Ectodermal cell (in vitro differentiated cells): ENCODE data around the gene SDHB.
A peak's percentile ranks its signal among the peaks of the same experiment; 100 is the strongest.

ENCODE experiments used
- H3K27ac ChIP-seq: 2 replicates; pipeline ENCODE4 v1.7.0; 2013; ENCODE audit warnings: mild to moderate bottlenecking, low read depth, low read length; ENCODE audit not compliant: insufficient read depth, poor library complexity, severe bottlenecking
- H3K27me3 ChIP-seq: 2 replicates; pipeline ENCODE4 v1.7.0; 2013; ENCODE audit warnings: mild to moderate bottlenecking, low read length; ENCODE audit not compliant: insufficient read depth, control insufficient read depth, poor library complexity, severe bottlenecking
- H3K36me3 ChIP-seq: one replicate; pipeline ENCODE4 v1.7.0; 2013; ENCODE audit warnings: low read length; ENCODE audit not compliant: control insufficient read depth, insufficient read depth
- H3K4me1 ChIP-seq: one replicate; pipeline ENCODE4 v1.7.0; 2013; ENCODE audit warnings: low read length; ENCODE audit not compliant: control insufficient read depth, insufficient read depth
- H3K4me3 ChIP-seq: 2 replicates; pipeline ENCODE4 v1.7.0; 2013; ENCODE audit warnings: low read depth, low read length, control low read depth; ENCODE audit not compliant: insufficient read depth
- H3K9me3 ChIP-seq: 2 replicates; pipeline ENCODE4 v1.7.0; 2013; ENCODE audit warnings: mild to moderate bottlenecking, low read length, moderate library complexity; ENCODE audit not compliant: control insufficient read depth
- WGBS, 2 experiments: methylation state at CpG; one replicate each; pipeline ENCODE4 v1.1.7; 2013; ENCODE audit warnings: missing lambda C conversion rate in 2 of 2; 5-methylcytosine and 5-hydroxymethylcytosine counted together

Gene SDHB

DNA sequence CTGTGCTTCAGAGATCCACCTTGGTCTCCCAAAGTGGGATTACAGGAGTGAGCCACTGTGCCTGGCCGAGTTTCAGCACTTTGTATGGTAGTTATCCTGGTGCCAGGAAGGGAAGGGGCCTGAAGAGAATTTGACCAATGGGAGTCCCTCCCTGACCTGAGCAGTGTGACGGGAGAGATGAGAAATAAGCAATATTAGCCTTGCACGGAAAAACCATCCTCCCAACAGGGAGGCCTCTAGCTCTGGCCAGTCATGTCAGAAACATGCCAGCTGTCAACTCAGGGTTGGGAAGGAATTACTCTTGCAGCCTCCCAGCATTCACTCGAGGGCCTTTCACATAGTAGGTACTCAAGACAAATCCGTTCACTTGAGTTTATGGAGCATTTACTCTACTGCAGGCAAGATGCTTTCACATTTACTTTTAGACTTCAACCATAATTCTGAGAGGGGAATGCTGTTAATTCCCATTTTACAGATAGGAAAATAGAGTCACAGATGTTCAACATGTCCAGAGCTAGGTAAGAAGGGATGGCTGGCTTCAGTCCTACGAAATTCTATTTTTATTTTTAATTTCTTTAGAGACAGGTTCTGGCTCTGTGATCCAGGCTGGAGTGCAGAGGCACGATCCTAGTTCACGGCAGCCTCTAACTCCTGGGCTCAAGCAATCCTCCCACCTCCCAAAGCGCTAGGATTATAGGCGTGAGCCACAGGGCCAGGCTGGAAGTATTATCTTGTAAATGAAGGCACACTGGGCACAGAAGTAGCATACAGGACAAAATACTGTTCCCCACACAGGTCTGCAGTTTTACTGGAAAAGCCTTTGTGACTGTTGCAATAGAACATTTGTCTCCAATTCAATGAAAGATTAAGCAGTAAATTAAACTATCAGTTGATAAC, 38.9 kb downstream of the SDHB start:
- no peaks in the 10 kb centered on the region for H3K9me3 ChIP-seq
- WGBS, 2 experiments, result 49 to 53% methylated on average over 10 of the region's 10 CpGs

DNA sequence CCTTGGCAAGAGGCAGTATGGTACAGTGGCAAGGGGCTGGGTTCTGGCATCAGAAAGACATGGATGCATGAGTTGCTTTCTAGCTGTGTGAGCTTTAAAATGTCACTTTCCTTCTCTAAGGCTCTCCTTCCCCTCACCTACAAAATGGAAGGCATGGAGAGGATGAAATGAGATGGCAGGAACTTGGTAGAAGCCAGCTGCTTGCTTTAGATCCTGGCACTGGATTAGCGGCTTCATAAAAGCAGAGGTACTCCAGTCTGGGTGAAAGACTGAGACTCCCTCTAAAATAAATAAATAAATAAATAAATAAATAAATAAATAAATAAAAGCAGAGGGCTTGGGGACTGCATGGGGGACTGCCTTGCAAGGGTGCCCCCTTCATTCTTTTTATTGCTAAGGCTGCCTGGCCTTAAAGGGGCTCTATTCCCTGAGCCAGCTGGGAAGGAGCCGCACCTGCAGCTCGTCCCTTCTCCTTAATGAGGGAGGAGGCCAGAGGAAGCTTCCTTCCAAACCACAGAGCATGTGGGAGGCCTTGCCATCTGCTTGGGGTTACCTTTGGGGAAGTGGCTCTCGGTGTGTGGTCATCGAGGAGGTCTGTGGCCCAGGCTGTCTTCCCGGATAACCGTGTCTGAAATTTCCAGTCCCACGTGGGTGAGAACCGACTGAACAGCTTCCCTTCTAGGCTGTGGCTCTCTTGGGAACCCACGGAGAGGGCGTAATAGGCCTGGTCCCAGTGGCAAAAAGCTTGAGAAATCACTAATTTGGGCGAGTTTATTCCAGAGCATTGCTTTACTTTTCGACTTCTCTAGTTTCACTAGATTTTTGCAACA, 40.1 kb downstream of the SDHB start:
- no peaks in the 10 kb centered on the region for H3K9me3 ChIP-seq
- peaks cover 9% of the 10 kb centered on the region for H3K27me3 ChIP-seq
- no peak overlapping the region for H3K27ac ChIP-seq
- no peak overlapping the region for H3K4me3 ChIP-seq
- 82 to 88% methylated on average over 12 to 13 of the region's 13 CpGs for WGBS, 2 experiments
- peaks cover 21% of the 10 kb centered on the region for H3K4me1 ChIP-seq
- peaks cover 7% of the 10 kb centered on the region for H3K36me3 ChIP-seq

More for the DNA sequence above, 38.9 kb downstream of the SDHB start:
- H3K36me3 ChIP-seq, result peaks cover 12% of the 10 kb centered on the region
- H3K4me3 ChIP-seq, result no peak overlapping the region
- H3K27me3 ChIP-seq, result peaks cover 9% of the 10 kb centered on the region
- H3K27ac ChIP-seq, result no peak overlapping the region
- peaks cover 21% of the 10 kb centered on the region for H3K4me1 ChIP-seq

GRCh38 chr1:17012775-17013490, 40.9 kb downstream of the SDHB start:
- H3K27ac ChIP-seq, result no peak overlapping the region

GRCh38 chr1:17011439-17012307, 42.2 kb downstream of the SDHB start, which contains the start of gene ATP13A2:
Gene ATP13A2, minus strand, starts transcription at chr1:17011928. Its CDS starts 190 bp downstream, at chr1:17011738.
- Histone ChIP-seq H3K9me3 (no peaks in the 10 kb centered on the region), H3K4me1 (peaks cover 21% of the 10 kb centered on the region), H3K27ac (no peak within 1 kb of the TSS), H3K4me3 (peak within 1 kb of the TSS; percentile 81), H3K27me3 (peaks cover 9% of the 10 kb centered on the region), H3K36me3 (no peaks in the 10 kb centered on the region)
- 2 to 3% methylated on average over 94 of the region's 94 CpGs for WGBS, 2 experiments

More at GRCh38 chr1:17012775-17013490, 40.9 kb downstream of the SDHB start:
- Histone ChIP-seq H3K4me3 (no peak overlapping the region), H3K9me3 (no peaks in the 10 kb centered on the region), H3K36me3 (peaks cover 4% of the 10 kb centered on the region), H3K4me1 (peaks cover 21% of the 10 kb centered on the region), H3K27me3 (peaks cover 9% of the 10 kb centered on the region)
- 63 to 64% methylated on average over 9 of the region's 9 CpGs for WGBS, 2 experiments

GRCh38 chr1:17011092-17011438, 42.8 kb downstream of the SDHB start:
- 2% methylated on average over 15 of the region's 15 CpGs for WGBS, 2 experiments
- H3K9me3 ChIP-seq, result no peaks in the 10 kb centered on the region
- peaks cover 21% of the 10 kb centered on the region for H3K4me1 ChIP-seq
- no peak overlapping the region for H3K27ac ChIP-seq
- H3K4me3 ChIP-seq, result peak overlapping the region; percentile 81
- peaks cover 9% of the 10 kb centered on the region for H3K27me3 ChIP-seq
- no peaks in the 10 kb centered on the region for H3K36me3 ChIP-seq

- Histone ChIP-seq H3K36me3 (peaks cover 3% of the 10 kb centered on the region), H3K9me3 (no peaks in the 10 kb centered on the region), H3K4me3 (no peak overlapping the region), H3K27ac (no peak overlapping the region), H3K27me3 (peaks cover 9% of the 10 kb centered on the region), H3K4me1 (peaks cover 21% of the 10 kb centered on the region)
- 77 to 82% methylated on average over 3 to 4 of the region's 4 CpGs for WGBS, 2 experiments
Measured at GRCh38 chr1:17009706-17010105, 44.1 kb downstream of the SDHB start.

DNA sequence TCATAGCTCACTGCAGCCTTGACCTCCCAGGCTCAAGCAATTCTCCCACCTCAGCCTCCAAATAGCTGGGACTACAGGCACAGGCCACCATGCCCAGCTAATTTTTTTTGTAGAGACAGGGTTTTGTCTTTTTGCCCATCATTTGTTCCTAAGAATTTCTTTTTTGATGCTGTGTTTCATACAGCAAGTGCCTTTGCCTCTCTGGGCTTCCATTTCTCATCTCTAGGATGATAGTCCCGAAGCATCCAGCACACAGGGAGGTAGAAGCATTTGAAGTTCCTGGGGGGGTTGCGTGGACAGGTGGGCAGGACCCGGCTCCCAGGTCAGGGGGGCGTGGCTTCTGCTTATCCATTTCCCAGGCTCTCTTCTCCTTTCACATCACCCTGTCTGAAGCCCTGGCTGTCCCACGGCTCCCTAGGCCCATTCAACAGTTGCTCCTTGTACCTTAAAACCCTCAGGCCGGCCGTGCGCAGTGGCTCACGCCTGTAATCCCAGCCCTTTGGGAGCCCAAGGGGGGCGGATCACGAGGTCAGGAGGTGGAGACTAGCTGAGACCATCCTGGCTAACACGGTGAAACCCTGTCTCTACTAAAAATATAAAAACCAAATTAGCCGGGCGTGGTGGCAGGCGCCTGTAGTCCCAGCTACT, 45.5 kb downstream of the SDHB start:
- Histone ChIP-seq H3K4me1 (peaks cover 19% of the 10 kb centered on the region), H3K9me3 (no peaks in the 10 kb centered on the region), H3K36me3 (peaks cover 11% of the 10 kb centered on the region), H3K27ac (no peak overlapping the region), H3K27me3 (peaks cover 9% of the 10 kb centered on the region), H3K4me3 (no peak overlapping the region)
- 86 to 87% methylated on average over 15 of the region's 15 CpGs for WGBS, 2 experiments

DNA sequence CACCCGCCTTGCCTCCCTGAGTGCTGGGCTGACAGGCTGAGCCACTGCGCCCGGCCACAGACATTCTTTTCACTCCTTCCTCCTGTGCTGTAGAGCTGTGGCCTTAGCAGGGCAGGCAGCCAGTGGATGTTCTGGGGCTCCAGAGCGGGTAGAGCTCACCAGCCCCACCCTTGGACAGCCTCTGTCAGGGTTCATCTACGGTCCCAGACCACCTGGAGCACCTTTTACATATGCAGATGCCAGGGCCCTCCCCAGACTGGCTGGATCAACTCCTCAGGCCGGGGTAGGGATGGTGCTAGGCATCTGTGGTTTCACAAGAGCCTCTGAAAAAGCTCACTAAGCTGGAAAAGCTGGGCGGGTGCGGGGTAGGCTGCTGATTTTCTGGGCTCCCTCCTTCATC, 46.7 kb downstream of the SDHB start:
- 60 to 62% methylated on average over 8 of the region's 8 CpGs for WGBS, 2 experiments
- no peaks in the 10 kb centered on the region for H3K9me3 ChIP-seq
- peaks cover 9% of the 10 kb centered on the region for H3K27me3 ChIP-seq
- no peak overlapping the region for H3K4me3 ChIP-seq
- H3K4me1 ChIP-seq, result peaks cover 7% of the 10 kb centered on the region
- H3K36me3 ChIP-seq, result peaks cover 17% of the 10 kb centered on the region
- no peak overlapping the region for H3K27ac ChIP-seq

- H3K27ac ChIP-seq, result no peak overlapping the region
Measured at GRCh38 chr1:17005365-17005740, 48.5 kb downstream of the SDHB start.

More at GRCh38 chr1:17005365-17005740, 48.5 kb downstream of the SDHB start:
- WGBS, 2 experiments, result 95 to 96% methylated on average over 19 of the region's 19 CpGs
- H3K4me1 ChIP-seq, result no peaks in the 10 kb centered on the region
- H3K9me3 ChIP-seq, result no peaks in the 10 kb centered on the region
- peaks cover 17% of the 10 kb centered on the region for H3K36me3 ChIP-seq
- peaks cover under 1% of the 10 kb centered on the region for H3K27me3 ChIP-seq
- no peak overlapping the region for H3K4me3 ChIP-seq
